A549 (cell line): Measurements from ENCODE around the gene RAB13.

ENCODE experiments used
- CBX8 ChIP-seq: fragments of 200-600 bp; sonication (generic); IDR thresholded peaks from 2 replicates; pipeline ENCODE4 v1.6.1; 2016
- EHF ChIP-seq: fragments of 250-450 bp; sonication (Bioruptor Pico); IDR thresholded peaks from 2 replicates; pipeline ENCODE4 v1.5.0; 2020; ENCODE audit warnings: mild to moderate bottlenecking
- EP300 ChIP-seq, 2 experiments: fragments of >200 bp; sonication (Bioruptor Twin); formaldehyde crosslinking; IDR thresholded peaks; 2 replicates in 1 of 2; 3 replicates in 1 of 2; pipeline ENCODE4 v1.6.1; 2016 to 2017
- HDAC2 ChIP-seq: fragments of 200-600 bp; sonication (generic); IDR thresholded peaks from 2 replicates; pipeline ENCODE4 v1.6.1; 2016
- NFE2L2 ChIP-seq: fragments of 150-350 bp; conservative IDR thresholded peaks from 2 replicates; pipeline ENCODE4 v1.6.1; 2014; ENCODE audit warnings: low read length
- RAD21 ChIP-seq, 2 experiments: fragments of >200 bp in 1 of 2; sonication (Bioruptor Twin) in 1 of 2; formaldehyde crosslinking in 1 of 2; IDR thresholded peaks in 1 of 2; conservative IDR thresholded peaks in 1 of 2; 2 replicates in 1 of 2; 3 replicates in 1 of 2; pipeline ENCODE4 v1.6.1; 2012 to 2018; ENCODE audit warnings: inconsistent platforms in 1 of 2
- RNF2 ChIP-seq: fragments of 200-600 bp; sonication (generic); IDR thresholded peaks from 2 replicates; pipeline ENCODE4 v1.6.1; 2016; ENCODE audit warnings: low read depth, mild to moderate bottlenecking, antibody characterized with exemption, moderate library complexity, borderline replicate concordance
- ZNF302 ChIP-seq: fragments of 250-450 bp; sonication (Bioruptor Pico); IDR thresholded peaks from 2 replicates; pipeline ENCODE4 v1.9.0; 2021; ENCODE audit warnings: inconsistent platforms, mild to moderate bottlenecking, moderate library complexity
- TF ChIP-seq, protein P1 (sequence below): fragments of >200 bp; sonication (Bioruptor Twin); formaldehyde crosslinking; IDR thresholded peaks from 3 replicates; pipeline ENCODE4 v1.5.1; 2016

DNA sequence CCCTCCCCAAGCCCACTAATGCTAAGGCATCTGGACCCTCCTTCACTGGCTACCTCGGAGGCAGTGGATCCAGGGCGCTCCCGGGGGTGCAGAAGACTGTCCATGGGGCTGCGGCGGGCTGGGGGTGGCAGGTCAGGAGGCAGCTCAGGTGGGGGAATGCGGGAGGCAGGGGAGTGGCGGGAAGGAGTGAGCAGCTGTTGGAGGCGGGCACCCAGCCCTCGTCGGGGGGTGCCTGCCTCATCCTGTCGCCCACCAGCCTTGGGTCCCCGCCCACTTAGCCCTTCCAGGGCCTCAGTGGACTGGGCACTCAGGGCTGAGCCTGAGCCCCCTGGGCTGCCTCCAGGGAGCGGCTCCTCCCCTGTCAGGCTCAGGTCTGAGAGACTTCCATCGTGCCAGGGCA is 52.7 kb downstream of the RAB13 start:
- TF ChIP-seq, protein P1, sequence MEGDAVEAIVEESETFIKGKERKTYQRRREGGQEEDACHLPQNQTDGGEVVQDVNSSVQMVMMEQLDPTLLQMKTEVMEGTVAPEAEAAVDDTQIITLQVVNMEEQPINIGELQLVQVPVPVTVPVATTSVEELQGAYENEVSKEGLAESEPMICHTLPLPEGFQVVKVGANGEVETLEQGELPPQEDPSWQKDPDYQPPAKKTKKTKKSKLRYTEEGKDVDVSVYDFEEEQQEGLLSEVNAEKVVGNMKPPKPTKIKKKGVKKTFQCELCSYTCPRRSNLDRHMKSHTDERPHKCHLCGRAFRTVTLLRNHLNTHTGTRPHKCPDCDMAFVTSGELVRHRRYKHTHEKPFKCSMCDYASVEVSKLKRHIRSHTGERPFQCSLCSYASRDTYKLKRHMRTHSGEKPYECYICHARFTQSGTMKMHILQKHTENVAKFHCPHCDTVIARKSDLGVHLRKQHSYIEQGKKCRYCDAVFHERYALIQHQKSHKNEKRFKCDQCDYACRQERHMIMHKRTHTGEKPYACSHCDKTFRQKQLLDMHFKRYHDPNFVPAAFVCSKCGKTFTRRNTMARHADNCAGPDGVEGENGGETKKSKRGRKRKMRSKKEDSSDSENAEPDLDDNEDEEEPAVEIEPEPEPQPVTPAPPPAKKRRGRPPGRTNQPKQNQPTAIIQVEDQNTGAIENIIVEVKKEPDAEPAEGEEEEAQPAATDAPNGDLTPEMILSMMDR: no peak
- TF ChIP-seq NFE2L2: no peak
- TF ChIP-seq ZNF302 (CRISPR knock-in tag): no peak
- TF ChIP-seq RAD21 (conservative IDR thresholded peaks at IDR 0.05 in 1 of 2, IDR thresholded peaks at IDR 0.05 in 1 of 2): no peak
- TF ChIP-seq EP300 (IDR thresholded peaks at IDR 0.05): no peak
- TF ChIP-seq RNF2: no peak
- TF ChIP-seq CBX8: no peak
- TF ChIP-seq HDAC2: no peak
- no peak for TF ChIP-seq EHF (CRISPR knock-in tag)
